ENCODE results near the gene PLA2G2E. TPM values are rescaled to one million over a fixed set of nuclear protein-coding genes. Genes with fewer than 3 reads are reported as not detected.

The PLA2G2E gene
- polyA plus RNA-seq, 4 donors, result not detected

- Histone ChIP-seq H3K27me3 (ENCODE audit: control insufficient read depth in 3 of 3, insufficient read depth in 3 of 3, low read length in 3 of 3) (peaks cover 0 to 3% (median 0%) of the 10 kb centered on the region in 3 donors), H3K9me3 (ENCODE audit: control insufficient read depth in 2 of 2, insufficient read depth in 1 of 2, low read depth in 1 of 2, low read length in 1 of 2) (no peaks in the 10 kb centered on the region), H3K4me3 (ENCODE audit: low read depth in 1 of 3, low read length in 3 of 3) (no peak overlapping the region), H3K27ac (ENCODE audit: low read depth in 1 of 3, low read length in 2 of 3) (no peak overlapping the region), H3K36me3 (ENCODE audit: control insufficient read depth in 3 of 3, insufficient read depth in 2 of 3, low read depth in 1 of 3, low read length in 3 of 3) (no peaks in the 10 kb centered on the region), H3K4me1 (ENCODE audit: control insufficient read depth in 3 of 3, insufficient read depth in 2 of 3, low read depth in 1 of 3, low read length in 2 of 3) (peaks cover 0 to 3% (median 0%) of the 10 kb centered on the region in 3 donors)
- DNase-seq (no peak), FAIRE-seq (no peak)
- 73 to 82% (median 80%) methylated on average over 13 of the region's 13 CpGs for WGBS, 3 donors
Observed at GRCh38 chr1:19923953-19924346, 533 bp upstream of the PLA2G2E start.

- H3K27ac ChIP-seq (ENCODE audit: low read depth in 1 of 3, low read length in 2 of 3), result no peak overlapping the region
- H3K27me3 ChIP-seq (ENCODE audit: control insufficient read depth in 3 of 3, insufficient read depth in 3 of 3, low read length in 3 of 3), result peaks cover 0 to 3% (median 0%) of the 10 kb centered on the region in 3 donors
- DNase-seq (no peak), FAIRE-seq (no peak)
- 38 to 61% (median 50%) methylated on average over 17 of the region's 17 CpGs for WGBS, 3 donors
- H3K4me3 ChIP-seq (ENCODE audit: low read depth in 1 of 3, low read length in 3 of 3), result no peak overlapping the region
- H3K4me1 ChIP-seq (ENCODE audit: control insufficient read depth in 3 of 3, insufficient read depth in 2 of 3, low read depth in 1 of 3, low read length in 2 of 3), result peaks cover 0 to 3% (median 0%) of the 10 kb centered on the region in 3 donors
- H3K9me3 ChIP-seq (ENCODE audit: control insufficient read depth in 2 of 2, insufficient read depth in 1 of 2, low read depth in 1 of 2, low read length in 1 of 2), result no peaks in the 10 kb centered on the region
- H3K36me3 ChIP-seq (ENCODE audit: control insufficient read depth in 3 of 3, insufficient read depth in 2 of 3, low read depth in 1 of 3, low read length in 3 of 3), result no peaks in the 10 kb centered on the region
Observed at GRCh38 chr1:19922015-19922688, 1.3 kb downstream of the PLA2G2E start.

DNA sequence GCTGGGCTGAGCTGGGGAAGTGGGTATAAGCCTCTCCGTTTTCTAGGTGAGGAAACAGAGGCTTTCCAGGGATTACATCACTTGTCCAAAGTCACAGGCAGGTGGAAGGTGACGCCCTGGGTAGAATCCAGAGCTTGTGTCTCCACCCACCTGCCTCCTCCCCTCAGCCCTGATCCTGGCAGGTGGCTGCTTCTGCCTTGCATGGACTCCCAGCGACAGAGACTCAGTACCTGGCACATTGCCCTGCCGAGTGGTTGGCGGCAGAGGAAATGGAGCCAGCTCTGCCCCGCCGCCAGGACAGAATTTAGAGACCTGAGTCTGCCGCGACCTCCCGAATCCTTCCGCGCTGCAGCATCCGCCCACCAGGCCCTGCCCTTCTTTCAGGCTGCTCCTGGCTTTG, 2.1 kb downstream of the PLA2G2E start:
- H3K27me3 ChIP-seq (ENCODE audit: control insufficient read depth in 3 of 3, insufficient read depth in 3 of 3, low read length in 3 of 3), result peaks cover 0 to 3% (median 0%) of the 10 kb centered on the region in 3 donors
- H3K36me3 ChIP-seq (ENCODE audit: control insufficient read depth in 3 of 3, insufficient read depth in 2 of 3, low read depth in 1 of 3, low read length in 3 of 3), result no peaks in the 10 kb centered on the region
- no peak overlapping the region for H3K4me3 ChIP-seq (ENCODE audit: low read depth in 1 of 3, low read length in 3 of 3)
- H3K27ac ChIP-seq (ENCODE audit: low read depth in 1 of 3, low read length in 2 of 3), result peak overlapping the region in 1 of 3 donors; percentile 52
- WGBS, 3 donors, result 26 to 53% (median 34%) methylated on average over 13 of the region's 13 CpGs
- no peaks in the 10 kb centered on the region for H3K9me3 ChIP-seq (ENCODE audit: control insufficient read depth in 2 of 2, insufficient read depth in 1 of 2, low read depth in 1 of 2, low read length in 1 of 2)
- peaks cover 0 to 3% (median 0%) of the 10 kb centered on the region in 3 donors for H3K4me1 ChIP-seq (ENCODE audit: control insufficient read depth in 3 of 3, insufficient read depth in 2 of 3, low read depth in 1 of 3, low read length in 2 of 3)
- FAIRE-seq (no peak), DNase-seq (peak; percentile 36 to 85)

DNA sequence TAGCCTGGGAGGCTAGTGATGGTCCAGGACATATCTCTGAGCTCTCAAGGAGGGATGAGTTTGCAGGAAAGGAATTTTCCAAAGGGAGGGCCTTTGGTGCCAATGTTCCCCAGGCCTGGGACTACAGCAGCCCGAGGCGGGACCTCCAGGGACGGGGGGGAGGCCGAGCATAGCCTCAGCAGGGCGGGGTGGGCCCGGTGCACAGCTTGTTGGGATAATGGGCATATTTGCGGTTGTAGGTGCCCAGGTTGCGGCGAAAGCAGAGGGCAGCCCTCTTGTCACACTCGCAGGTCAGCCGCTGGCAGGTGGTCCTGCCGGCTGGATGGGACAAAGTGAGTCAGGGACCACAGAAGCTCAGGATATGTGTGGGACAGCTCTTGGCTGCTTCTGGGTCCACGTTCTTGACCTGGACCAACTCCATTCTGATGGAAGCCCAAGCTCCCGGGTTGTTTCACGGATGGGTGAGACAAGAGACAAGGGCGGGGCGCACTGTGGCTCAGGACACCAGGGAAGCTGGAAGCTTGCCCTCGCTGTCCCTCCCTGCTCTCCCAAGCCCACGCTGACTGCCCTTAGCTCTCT, 3.2 kb downstream of the PLA2G2E start:
- no peaks in the 10 kb centered on the region for H3K36me3 ChIP-seq (ENCODE audit: control insufficient read depth in 3 of 3, insufficient read depth in 2 of 3, low read depth in 1 of 3, low read length in 3 of 3)
- peaks cover 0 to 3% (median 0%) of the 10 kb centered on the region in 3 donors for H3K27me3 ChIP-seq (ENCODE audit: control insufficient read depth in 3 of 3, insufficient read depth in 3 of 3, low read length in 3 of 3)
- DNase-seq, result no peak
- H3K9me3 ChIP-seq (ENCODE audit: control insufficient read depth in 2 of 2, insufficient read depth in 1 of 2, low read depth in 1 of 2, low read length in 1 of 2), result no peaks in the 10 kb centered on the region
- peaks cover 0 to 3% (median 0%) of the 10 kb centered on the region in 3 donors for H3K4me1 ChIP-seq (ENCODE audit: control insufficient read depth in 3 of 3, insufficient read depth in 2 of 3, low read depth in 1 of 3, low read length in 2 of 3)
- H3K4me3 ChIP-seq (ENCODE audit: low read depth in 1 of 3, low read length in 3 of 3), result no peak overlapping the region
- WGBS, 3 donors, result 83 to 91% (median 87%) methylated on average over 18 to 19 of the region's 19 CpGs
- no peak for FAIRE-seq
- no peak overlapping the region for H3K27ac ChIP-seq (ENCODE audit: low read depth in 1 of 3, low read length in 2 of 3)

DNA sequence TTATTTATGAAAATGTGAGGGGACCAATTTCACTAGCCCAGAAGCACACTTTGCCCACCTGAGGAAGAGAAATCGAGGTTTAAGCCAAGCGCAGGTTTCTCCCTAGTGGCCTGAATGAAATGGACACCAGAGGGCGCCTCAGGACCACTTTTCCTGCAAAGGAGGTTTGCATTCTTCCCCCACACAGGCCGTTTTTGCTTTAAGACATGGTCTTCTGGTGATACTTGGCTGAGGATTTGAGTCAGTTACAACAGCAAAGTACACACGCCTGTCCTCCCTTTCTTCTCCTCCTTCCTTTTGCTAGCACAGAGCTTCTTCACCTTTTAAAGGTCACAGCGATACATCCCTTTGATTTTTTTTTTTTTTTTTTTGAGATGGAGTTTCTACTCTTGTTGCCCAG, 5.4 kb downstream of the PLA2G2E start:
- peak; percentile 76 to 85 for DNase-seq
- WGBS, 3 donors, result 11 to 19% (median 16%) methylated on average over 6 of the region's 6 CpGs
- Histone ChIP-seq H3K4me3 (ENCODE audit: low read depth in 1 of 3, low read length in 3 of 3) (no peak overlapping the region), H3K27me3 (ENCODE audit: control insufficient read depth in 3 of 3, insufficient read depth in 3 of 3, low read length in 3 of 3) (no peaks in the 10 kb centered on the region), H3K36me3 (ENCODE audit: control insufficient read depth in 3 of 3, insufficient read depth in 2 of 3, low read depth in 1 of 3, low read length in 3 of 3) (peaks cover 4 to 15% (median 8%) of the 10 kb centered on the region in 3 donors), H3K27ac (ENCODE audit: low read depth in 1 of 3, low read length in 2 of 3) (no peak overlapping the region), H3K9me3 (ENCODE audit: control insufficient read depth in 2 of 2, insufficient read depth in 1 of 2, low read depth in 1 of 2, low read length in 1 of 2) (no peaks in the 10 kb centered on the region), H3K4me1 (ENCODE audit: control insufficient read depth in 3 of 3, insufficient read depth in 2 of 3, low read depth in 1 of 3, low read length in 2 of 3) (peaks cover 0 to 3% (median 0%) of the 10 kb centered on the region in 3 donors)
- FAIRE-seq, result no peak

GRCh38 chr1:19910650-19911049, 12.8 kb downstream of the PLA2G2E start:
- Histone ChIP-seq H3K27me3 (ENCODE audit: control insufficient read depth in 3 of 3, insufficient read depth in 3 of 3, low read length in 3 of 3) (no peaks in the 10 kb centered on the region), H3K9me3 (ENCODE audit: control insufficient read depth in 2 of 2, insufficient read depth in 1 of 2, low read depth in 1 of 2, low read length in 1 of 2) (no peaks in the 10 kb centered on the region), H3K27ac (ENCODE audit: low read depth in 1 of 3, low read length in 2 of 3) (no peak overlapping the region), H3K4me1 (ENCODE audit: control insufficient read depth in 3 of 3, insufficient read depth in 2 of 3, low read depth in 1 of 3, low read length in 2 of 3) (no peaks in the 10 kb centered on the region), H3K36me3 (ENCODE audit: control insufficient read depth in 3 of 3, insufficient read depth in 2 of 3, low read depth in 1 of 3, low read length in 3 of 3) (peaks cover 31 to 44% (median 44%) of the 10 kb centered on the region in 3 donors), H3K4me3 (ENCODE audit: low read depth in 1 of 3, low read length in 3 of 3) (no peak overlapping the region)
- 89 to 98% (median 95%) methylated on average over 3 of the region's 3 CpGs for WGBS, 3 donors
- FAIRE-seq (no peak), DNase-seq (no peak)

DNA sequence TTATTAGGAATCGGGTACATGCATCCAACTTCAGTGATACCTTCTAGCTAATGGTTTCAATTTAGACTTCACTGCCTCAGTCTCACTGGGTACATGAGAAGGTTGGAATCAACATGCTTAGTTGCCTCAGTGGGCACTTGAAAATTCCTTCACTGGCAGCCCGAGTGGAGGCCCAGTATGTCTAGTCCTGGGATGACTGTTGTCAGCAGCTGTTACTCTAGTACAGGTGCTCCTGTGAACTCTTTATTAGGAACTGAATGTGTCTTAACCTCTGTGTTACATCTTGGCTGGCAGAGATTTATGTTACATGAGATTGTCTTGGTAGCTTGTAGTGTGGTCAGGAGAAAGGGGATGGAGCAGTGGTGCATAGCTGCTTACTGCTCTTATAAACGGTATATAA, 13.4 kb downstream of the PLA2G2E start:
- Histone ChIP-seq H3K27ac (ENCODE audit: low read depth in 1 of 3, low read length in 2 of 3) (no peak overlapping the region), H3K9me3 (ENCODE audit: control insufficient read depth in 2 of 2, insufficient read depth in 1 of 2, low read depth in 1 of 2, low read length in 1 of 2) (no peaks in the 10 kb centered on the region), H3K36me3 (ENCODE audit: control insufficient read depth in 3 of 3, insufficient read depth in 2 of 3, low read depth in 1 of 3, low read length in 3 of 3) (peaks cover 33 to 47% (median 46%) of the 10 kb centered on the region in 3 donors), H3K4me1 (ENCODE audit: control insufficient read depth in 3 of 3, insufficient read depth in 2 of 3, low read depth in 1 of 3, low read length in 2 of 3) (no peaks in the 10 kb centered on the region), H3K27me3 (ENCODE audit: control insufficient read depth in 3 of 3, insufficient read depth in 3 of 3, low read length in 3 of 3) (no peaks in the 10 kb centered on the region), H3K4me3 (ENCODE audit: low read depth in 1 of 3, low read length in 3 of 3) (no peak overlapping the region)
- no peak for DNase-seq
- WGBS, 3 donors, result 91 to 96% (median 94%) methylated on average over 3 of the region's 3 CpGs
- FAIRE-seq, result no peak

DNA sequence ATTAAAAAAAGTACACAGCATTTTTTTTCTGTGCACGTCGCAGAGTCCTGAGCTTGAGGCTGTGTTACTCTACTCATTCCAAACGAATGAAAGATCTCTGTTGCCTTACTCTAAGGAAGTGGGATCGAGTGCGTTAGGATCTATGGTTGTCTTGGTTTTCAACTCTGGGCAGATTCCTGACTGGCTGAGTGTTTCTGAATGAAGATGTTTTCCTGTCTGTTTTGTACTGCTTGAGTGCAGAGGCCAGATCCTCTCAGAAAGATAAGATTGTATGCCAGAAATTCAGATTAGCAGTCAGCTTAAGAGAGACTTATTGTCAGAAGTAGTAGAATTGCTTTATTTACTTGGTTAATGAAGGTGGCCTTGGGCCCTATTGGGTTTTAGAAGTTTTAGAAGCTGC, 14.0 kb downstream of the PLA2G2E start:
- Histone ChIP-seq H3K27me3 (ENCODE audit: control insufficient read depth in 3 of 3, insufficient read depth in 3 of 3, low read length in 3 of 3) (no peaks in the 10 kb centered on the region), H3K4me3 (ENCODE audit: low read depth in 1 of 3, low read length in 3 of 3) (no peak overlapping the region), H3K27ac (ENCODE audit: low read depth in 1 of 3, low read length in 2 of 3) (no peak overlapping the region), H3K36me3 (ENCODE audit: control insufficient read depth in 3 of 3, insufficient read depth in 2 of 3, low read depth in 1 of 3, low read length in 3 of 3) (peaks cover 35 to 43% (median 42%) of the 10 kb centered on the region in 3 donors), H3K4me1 (ENCODE audit: control insufficient read depth in 3 of 3, insufficient read depth in 2 of 3, low read depth in 1 of 3, low read length in 2 of 3) (no peaks in the 10 kb centered on the region), H3K9me3 (ENCODE audit: control insufficient read depth in 2 of 2, insufficient read depth in 1 of 2, low read depth in 1 of 2, low read length in 1 of 2) (no peaks in the 10 kb centered on the region)
- DNase-seq (no peak), FAIRE-seq (no peak)
- WGBS, 3 donors, result 93 to 95% (median 93%) methylated on average over 5 of the region's 5 CpGs
